Chondrocyte (in vitro differentiated cells): ENCODE measurements around the gene CMC1. TPM values are rescaled to one million over a fixed set of nuclear protein-coding genes. Genes with fewer than 3 reads are reported as not detected.

Experiments used
- DNase-seq: peaks from one replicate; pipeline ENCODE4 v3.0.0; 2021; ENCODE audit warnings: mixed read lengths, low spot score
- H3K27ac Mint-ChIP-seq: one replicate; pipeline ENCODE4 v1.8.0; 2021; ENCODE audit warnings: mild to moderate bottlenecking, moderate library complexity, mixed read lengths; ENCODE audit not compliant: unreplicated experiment
- H3K27me3 Mint-ChIP-seq: 2 replicates; pipeline ENCODE4 v1.8.0; 2021; ENCODE audit warnings: low read depth, mixed read lengths
- H3K36me3 Mint-ChIP-seq: 2 replicates; pipeline ENCODE4 v1.8.0; 2021; ENCODE audit warnings: low read depth, mixed read lengths
- H3K4me1 Mint-ChIP-seq: 2 replicates; pipeline ENCODE4 v1.8.0; 2021; ENCODE audit warnings: low read depth, mild to moderate bottlenecking, mixed read lengths
- H3K4me3 Mint-ChIP-seq: one replicate; pipeline ENCODE4 v1.8.0; 2021; ENCODE audit warnings: mild to moderate bottlenecking, moderate library complexity, mixed read lengths; ENCODE audit not compliant: unreplicated experiment
- H3K9me3 Mint-ChIP-seq: 2 replicates; pipeline ENCODE4 v1.8.0; 2021; ENCODE audit warnings: low read depth, mixed read lengths
- total RNA-seq: library from RNA; stranded (reverse); gene quantifications from 3 replicates; pipeline ENCODE4 v1.2.1, GENCODE V29; 2021
- TF ChIP-seq, protein P1 (sequence below): fragments of 200-600 bp; sonication (generic); IDR thresholded peaks from 2 replicates; pipeline ENCODE4 v1.5.0; 2021; ENCODE audit warnings: antibody characterized with exemption, mild to moderate bottlenecking, moderate library complexity

CMC1 gene
- total RNA-seq, 1 donor from 2014 or later = 9.4 TPM

DNA sequence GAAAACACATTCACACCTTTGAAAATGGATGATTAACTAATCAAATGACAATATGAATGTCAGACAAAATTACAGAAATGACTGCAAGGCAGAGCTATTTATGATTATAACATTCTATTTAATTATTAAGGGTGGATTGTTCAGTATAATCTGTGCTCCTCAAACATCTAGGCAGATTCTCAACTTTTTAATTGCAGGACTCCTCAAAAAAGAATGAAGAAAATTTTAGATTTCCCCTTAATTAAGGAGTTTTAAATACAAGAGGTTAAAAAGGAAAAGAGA, 22.6 kb upstream of the CMC1 start:
- no peak for DNase-seq
- Mint-ChIP-seq H3K4me1 (no peaks in the 10 kb centered on the region), H3K36me3 (peaks cover 1% of the 10 kb centered on the region), H3K4me3 (no peak overlapping the region), H3K9me3 (peaks cover 6% of the 10 kb centered on the region), H3K27me3 (peaks cover 14% of the 10 kb centered on the region), H3K27ac (no peak overlapping the region)
- TF ChIP-seq, protein P1, sequence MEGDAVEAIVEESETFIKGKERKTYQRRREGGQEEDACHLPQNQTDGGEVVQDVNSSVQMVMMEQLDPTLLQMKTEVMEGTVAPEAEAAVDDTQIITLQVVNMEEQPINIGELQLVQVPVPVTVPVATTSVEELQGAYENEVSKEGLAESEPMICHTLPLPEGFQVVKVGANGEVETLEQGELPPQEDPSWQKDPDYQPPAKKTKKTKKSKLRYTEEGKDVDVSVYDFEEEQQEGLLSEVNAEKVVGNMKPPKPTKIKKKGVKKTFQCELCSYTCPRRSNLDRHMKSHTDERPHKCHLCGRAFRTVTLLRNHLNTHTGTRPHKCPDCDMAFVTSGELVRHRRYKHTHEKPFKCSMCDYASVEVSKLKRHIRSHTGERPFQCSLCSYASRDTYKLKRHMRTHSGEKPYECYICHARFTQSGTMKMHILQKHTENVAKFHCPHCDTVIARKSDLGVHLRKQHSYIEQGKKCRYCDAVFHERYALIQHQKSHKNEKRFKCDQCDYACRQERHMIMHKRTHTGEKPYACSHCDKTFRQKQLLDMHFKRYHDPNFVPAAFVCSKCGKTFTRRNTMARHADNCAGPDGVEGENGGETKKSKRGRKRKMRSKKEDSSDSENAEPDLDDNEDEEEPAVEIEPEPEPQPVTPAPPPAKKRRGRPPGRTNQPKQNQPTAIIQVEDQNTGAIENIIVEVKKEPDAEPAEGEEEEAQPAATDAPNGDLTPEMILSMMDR = no peak

DNA sequence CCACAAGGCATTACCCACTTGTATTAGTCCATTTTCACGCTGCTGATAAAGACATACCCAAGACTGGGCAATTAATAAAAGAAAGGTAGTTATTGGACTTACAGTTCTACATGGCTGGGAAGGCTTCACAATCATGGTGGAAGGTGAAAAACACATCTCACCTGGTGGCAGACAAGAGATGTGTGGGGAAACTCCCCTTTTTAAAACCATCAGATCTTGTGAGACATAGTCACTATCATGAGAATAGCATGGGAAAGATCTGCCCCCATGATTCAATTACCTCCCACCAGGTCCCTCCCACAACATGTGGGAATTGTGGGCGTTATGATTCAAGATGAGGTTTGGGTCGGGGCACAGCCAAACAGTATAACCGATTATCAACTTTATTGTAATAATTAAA, 17.0 kb upstream of the CMC1 start:
- no peak overlapping the region for H3K4me3 Mint-ChIP-seq
- no peaks in the 10 kb centered on the region for H3K9me3 Mint-ChIP-seq
- TF ChIP-seq, protein P1 = no peak
- no peaks in the 10 kb centered on the region for H3K36me3 Mint-ChIP-seq
- no peaks in the 10 kb centered on the region for H3K4me1 Mint-ChIP-seq
- no peak overlapping the region for H3K27ac Mint-ChIP-seq
- peaks cover 22% of the 10 kb centered on the region for H3K27me3 Mint-ChIP-seq
- no peak for DNase-seq

DNA sequence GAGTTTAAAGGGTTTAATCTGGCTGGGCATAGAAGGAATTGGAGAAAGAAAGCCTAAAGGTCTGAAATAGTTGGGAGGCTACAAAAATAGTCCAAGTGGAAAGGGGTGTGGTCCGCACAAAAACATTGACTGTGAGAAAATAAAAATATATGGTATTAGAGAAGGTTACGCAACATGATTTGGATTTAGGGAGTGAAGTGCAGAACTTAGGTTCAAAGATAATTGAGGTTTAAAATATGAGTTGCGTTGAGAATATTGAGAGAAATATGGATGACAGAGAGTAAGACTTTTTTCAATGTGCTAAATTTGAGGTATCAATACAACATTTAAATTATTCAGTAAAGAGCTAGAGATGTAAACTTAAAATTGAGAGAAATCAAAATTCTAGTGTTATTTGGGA, 15.4 kb upstream of the CMC1 start:
- Mint-ChIP-seq H3K4me1 (no peaks in the 10 kb centered on the region), H3K27me3 (peaks cover 15% of the 10 kb centered on the region), H3K36me3 (no peaks in the 10 kb centered on the region), H3K9me3 (no peaks in the 10 kb centered on the region), H3K27ac (no peak overlapping the region), H3K4me3 (no peak overlapping the region)
- DNase-seq = no peak
- TF ChIP-seq, protein P1 = no peak

DNA sequence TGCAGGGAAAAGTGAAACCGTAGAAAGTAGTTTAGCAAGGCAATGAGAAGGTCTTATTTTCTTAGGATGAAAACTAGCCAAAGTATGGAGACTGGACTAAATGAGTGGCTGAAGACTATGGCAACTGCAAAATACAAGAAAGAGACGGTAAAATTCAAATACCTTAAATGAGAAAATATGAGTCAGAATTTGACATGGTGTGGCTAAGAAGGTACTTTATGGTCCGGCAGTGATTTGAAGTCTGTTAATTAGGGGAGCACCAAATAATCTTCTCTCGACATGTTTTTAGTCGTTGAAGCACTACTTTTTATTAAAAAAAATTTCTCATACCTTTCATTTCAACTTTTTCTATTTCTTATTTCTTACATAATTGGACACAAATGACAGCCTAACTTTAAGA, 12.8 kb upstream of the CMC1 start:
- H3K4me1 Mint-ChIP-seq = no peaks in the 10 kb centered on the region
- DNase-seq = no peak
- no peak overlapping the region for H3K4me3 Mint-ChIP-seq
- H3K36me3 Mint-ChIP-seq = no peaks in the 10 kb centered on the region
- TF ChIP-seq, protein P1 = no peak
- peaks cover 19% of the 10 kb centered on the region for H3K27me3 Mint-ChIP-seq
- H3K9me3 Mint-ChIP-seq = no peaks in the 10 kb centered on the region
- no peak overlapping the region for H3K27ac Mint-ChIP-seq

DNA sequence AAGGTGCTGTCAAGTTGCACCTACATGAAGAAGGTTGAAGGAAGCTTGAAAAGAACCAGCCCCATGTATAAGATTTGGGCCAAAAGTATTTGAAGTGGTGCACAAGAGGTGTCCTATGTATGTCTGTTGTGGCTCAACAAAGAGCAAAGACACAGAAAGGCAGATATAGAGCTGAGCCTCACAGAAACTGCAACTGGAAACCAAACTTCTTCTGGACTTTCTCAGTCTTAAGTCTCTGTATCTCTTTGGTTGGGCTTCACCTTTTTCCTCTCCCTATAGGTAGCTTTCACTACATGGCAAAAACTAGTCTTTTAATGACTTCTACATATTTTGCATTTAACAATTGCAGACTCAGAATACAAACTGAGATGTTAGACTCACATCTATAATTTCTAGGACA, 8.8 kb upstream of the CMC1 start:
- no peaks in the 10 kb centered on the region for H3K36me3 Mint-ChIP-seq
- H3K9me3 Mint-ChIP-seq = no peaks in the 10 kb centered on the region
- H3K4me1 Mint-ChIP-seq = no peaks in the 10 kb centered on the region
- H3K27ac Mint-ChIP-seq = no peak overlapping the region
- no peak for DNase-seq
- H3K4me3 Mint-ChIP-seq = no peak overlapping the region
- TF ChIP-seq, protein P1 = no peak
- H3K27me3 Mint-ChIP-seq = peaks cover 11% of the 10 kb centered on the region
